Measurements from ENCODE around the gene SLC15A3.

Gene SLC15A3

DNA sequence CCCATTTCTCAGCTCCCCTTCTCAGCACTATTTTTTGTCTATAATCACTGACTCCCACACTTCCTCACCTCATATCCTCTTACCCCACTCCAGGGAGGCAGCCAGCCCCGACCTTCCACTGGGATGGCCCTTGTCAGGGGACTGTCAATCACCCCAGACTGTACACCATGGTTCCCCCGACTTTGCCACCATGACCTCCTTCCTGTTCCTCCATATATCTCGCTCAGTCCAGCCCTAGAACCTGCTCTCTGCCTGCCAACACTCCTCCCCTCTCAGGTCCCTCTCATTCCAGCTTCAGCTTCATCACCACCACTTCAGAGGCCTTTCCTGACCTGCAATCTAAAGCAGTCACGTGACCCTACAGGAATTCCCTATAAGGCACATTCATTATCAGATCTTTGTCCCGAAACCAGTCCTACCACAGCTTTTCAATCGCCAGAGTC is 62.1 kb downstream of the SLC15A3 start:
- no peak for DNase-seq (ENCODE audit: low read depth in 2 of 2)

DNA sequence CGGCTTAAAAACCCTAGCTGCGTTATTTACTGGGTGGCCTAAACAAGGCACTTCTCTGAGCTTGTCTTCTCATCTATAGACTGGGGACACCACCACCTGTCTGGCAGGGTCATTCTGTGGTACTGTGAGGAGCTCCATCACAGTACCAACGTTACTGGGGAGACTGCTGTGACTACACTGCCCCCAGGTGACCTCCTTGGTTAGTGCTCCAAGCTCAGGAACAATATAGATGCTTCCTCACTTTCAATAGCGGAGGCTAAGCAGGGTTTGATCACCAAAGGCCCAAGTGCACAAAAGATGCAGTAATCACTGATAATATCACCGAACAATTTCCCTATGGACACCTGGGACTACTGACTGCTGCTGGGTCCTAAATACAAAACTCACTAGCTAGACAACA is 64.4 kb downstream of the SLC15A3 start:
- DNase-seq (ENCODE audit: low read depth in 2 of 2) = no peak
